ENCODE results near the gene TARDBP.
"Not testable (repeated sequence)": the region's sequence is repeated elsewhere in the genome, so short reads cannot be mapped to it uniquely, and the experiment has no call there.

The TARDBP gene

GRCh38 chr1:10996100-10996499 is 16.4 kb upstream of the TARDBP start:
- no peak for DNase-seq

GRCh38 chr1:11000526-11000925 is 11.9 kb upstream of the TARDBP start:
- DNase-seq: no peak

GRCh38 chr1:11013160-11013531 is 692 bp downstream of the TARDBP start:
- DNase-seq: no peak

GRCh38 chr1:11019358-11019757 is 6.9 kb downstream of the TARDBP start:
- not testable (repeated sequence) for DNase-seq

GRCh38 chr1:11019971-11020370 is 7.5 kb downstream of the TARDBP start:
- DNase-seq: no peak

- DNase-seq: no peak
Measured at GRCh38 chr1:11023201-11023600, 10.7 kb downstream of the TARDBP start.

GRCh38 chr1:11024154-11024873 is 11.9 kb downstream of the TARDBP start:
- no peak for DNase-seq

- no peak for DNase-seq
Measured at GRCh38 chr1:11024874-11025203, 12.4 kb downstream of the TARDBP start.

GRCh38 chr1:11025618-11026017 is 13.2 kb downstream of the TARDBP start:
- no peak for DNase-seq

- no peak for DNase-seq
Measured at GRCh38 chr1:11026052-11026451, 13.6 kb downstream of the TARDBP start.

GRCh38 chr1:11026903-11027302 is 14.4 kb downstream of the TARDBP start:
- no peak for DNase-seq

- no peak for DNase-seq
Measured at GRCh38 chr1:11027316-11027715, 14.9 kb downstream of the TARDBP start.

GRCh38 chr1:11028018-11028417 is 15.6 kb downstream of the TARDBP start:
- DNase-seq: no peak

- no peak for DNase-seq
Measured at GRCh38 chr1:11030865-11031264, 18.4 kb downstream of the TARDBP start.

GRCh38 chr1:11031624-11032262 is 19.3 kb downstream of the TARDBP start:
- no peak for DNase-seq

GRCh38 chr1:11037019-11037739 is 24.7 kb downstream of the TARDBP start:
- not testable (repeated sequence) for DNase-seq

GRCh38 chr1:11037740-11038182 is 25.3 kb downstream of the TARDBP start:
- DNase-seq: peak; percentile 72 to 78

- DNase-seq: no peak
Measured at GRCh38 chr1:11039351-11040104, 27.1 kb downstream of the TARDBP start.

GRCh38 chr1:11040105-11040429 is 27.6 kb downstream of the TARDBP start:
- DNase-seq: not testable (repeated sequence)

GRCh38 chr1:11041048-11041447 is 28.6 kb downstream of the TARDBP start:
- DNase-seq: no peak

GRCh38 chr1:11042065-11042464 is 29.6 kb downstream of the TARDBP start:
- no peak for DNase-seq

- DNase-seq: no peak
Measured at GRCh38 chr1:11042995-11043874, 30.8 kb downstream of the TARDBP start.

Data from SHP77 (cell line).